HFFc6 (cell line): ENCODE measurements around the gene RSPO1. TPM values are rescaled to one million over a fixed set of nuclear protein-coding genes. Genes with fewer than 3 reads are reported as not detected.

Source experiments
- DNase-seq: peaks from one replicate; pipeline ENCODE4 v3.0.0-alpha.2; 2018
- H3K27ac Mint-ChIP-seq: 2 replicates; pipeline ENCODE4 v1.8.0; 2020; ENCODE audit warnings: mild to moderate bottlenecking, mixed read lengths
- H3K27me3 Mint-ChIP-seq: 2 replicates; pipeline ENCODE4 v1.8.0; 2021; ENCODE audit warnings: mild to moderate bottlenecking, moderate library complexity, mixed read lengths; ENCODE audit not compliant: insufficient read depth
- H3K36me3 Mint-ChIP-seq: 2 replicates; pipeline ENCODE4 v1.8.0; 2021; ENCODE audit warnings: low read depth, mixed read lengths
- H3K4me1 Mint-ChIP-seq: 2 replicates; pipeline ENCODE4 v1.8.0; 2020; ENCODE audit warnings: low read depth, mixed read lengths
- H3K4me3 Mint-ChIP-seq: 2 replicates; pipeline ENCODE4 v1.8.0; 2020; ENCODE audit warnings: mild to moderate bottlenecking, moderate library complexity, mixed read lengths
- H3K9me3 Mint-ChIP-seq: 2 replicates; pipeline ENCODE4 v1.8.0; 2020; ENCODE audit warnings: mild to moderate bottlenecking, mixed read lengths
- CTCF ChIP-seq: fragments of 200-600 bp; sonication (generic); IDR thresholded peaks from 2 replicates; pipeline ENCODE4 v1.5.0; 2021; ENCODE audit warnings: antibody characterized with exemption, mild to moderate bottlenecking
- total RNA-seq, 6 experiments: library from RNA; stranded (reverse); fragmentation: NEBNext Ultra II Directional; extraction: Animal tissue kit (Norgen Biotek cat#: 25700); gene quantifications; 2 replicates in 1 of 6; 3 replicates in 5 of 6; pipeline ENCODE4 v1.2.3, GENCODE V29; 2021

RSPO1 gene
- total RNA-seq, 6 experiments from 2014 or later, result not detected

GRCh38 chr1:37614105-37614504 is 20.6 kb downstream of the RSPO1 start:
- Mint-ChIP-seq H3K27ac (no peak overlapping the region), H3K27me3 (peaks cover 31% of the 10 kb centered on the region), H3K4me3 (no peak overlapping the region), H3K36me3 (no peaks in the 10 kb centered on the region), H3K9me3 (no peaks in the 10 kb centered on the region), H3K4me1 (no peaks in the 10 kb centered on the region)
- TF ChIP-seq CTCF, result no peak
- no peak for DNase-seq

GRCh38 chr1:37612186-37612585 is 22.5 kb downstream of the RSPO1 start:
- H3K27me3 Mint-ChIP-seq, result peaks cover 22% of the 10 kb centered on the region
- no peak for TF ChIP-seq CTCF
- H3K4me1 Mint-ChIP-seq, result no peaks in the 10 kb centered on the region

GRCh38 chr1:37609994-37610393 is 24.7 kb downstream of the RSPO1 start:
- no peak for TF ChIP-seq CTCF
- Mint-ChIP-seq H3K36me3 (no peaks in the 10 kb centered on the region), H3K9me3 (no peaks in the 10 kb centered on the region), H3K4me1 (peaks cover 11% of the 10 kb centered on the region), H3K27me3 (peaks cover 14% of the 10 kb centered on the region), H3K4me3 (no peak overlapping the region), H3K27ac (no peak overlapping the region)
- DNase-seq, result no peak

More at GRCh38 chr1:37612186-37612585, 22.5 kb downstream of the RSPO1 start:
- DNase-seq, result no peak
- H3K4me3 Mint-ChIP-seq, result no peak overlapping the region
- no peak overlapping the region for H3K27ac Mint-ChIP-seq
- no peaks in the 10 kb centered on the region for H3K36me3 Mint-ChIP-seq
- no peaks in the 10 kb centered on the region for H3K9me3 Mint-ChIP-seq

- TF ChIP-seq CTCF, result no peak
- Mint-ChIP-seq H3K27me3 (peaks cover 12% of the 10 kb centered on the region), H3K36me3 (no peaks in the 10 kb centered on the region), H3K4me3 (no peak overlapping the region), H3K9me3 (no peaks in the 10 kb centered on the region), H3K27ac (no peak overlapping the region), H3K4me1 (peaks cover 11% of the 10 kb centered on the region)
- DNase-seq, result no peak
These were observed 25.7 kb downstream of the RSPO1 start for GRCh38 chr1:37609002-37609401.

GRCh38 chr1:37606481-37607263 is 28.0 kb downstream of the RSPO1 start:
- no peak overlapping the region for H3K4me3 Mint-ChIP-seq
- no peaks in the 10 kb centered on the region for H3K9me3 Mint-ChIP-seq
- no peak for TF ChIP-seq CTCF
- H3K27me3 Mint-ChIP-seq, result peaks cover 15% of the 10 kb centered on the region
- no peaks in the 10 kb centered on the region for H3K36me3 Mint-ChIP-seq
- peaks cover 11% of the 10 kb centered on the region for H3K4me1 Mint-ChIP-seq
- H3K27ac Mint-ChIP-seq, result no peak overlapping the region; the same call in 1 of the 2 replicates
- peak; percentile 12 for DNase-seq
